Breast epithelium (tissue), 4 donors: Measurements from ENCODE around the gene GNG14. TPM values are rescaled to one million over a fixed set of nuclear protein-coding genes. Genes with fewer than 3 reads are reported as not detected.
"Not testable (repeated sequence)": the region's sequence is repeated elsewhere in the genome, so short reads cannot be mapped to it uniquely, and the experiment has no call there.

ENCODE experiments used
- DNase-seq, 2 donors: peaks; one replicate each; pipeline ENCODE4 v3.0.0-alpha.2; 2019; ENCODE audit warnings: low spot score in 2 of 2
- H3K27ac ChIP-seq, 2 donors: fragments of 200-600 bp; sonication (generic) in 1 of 2; one replicate each; pipeline ENCODE4 v1.5.1; 2016 to 2019; ENCODE audit warnings: mild to moderate bottlenecking in 1 of 2
- H3K27me3 ChIP-seq, 2 donors: fragments of 200-600 bp; sonication (generic) in 1 of 2; one replicate each; pipeline versions ENCODE4 v1.5.1 to v1.6.0; 2017 to 2019; ENCODE audit warnings: control low read depth in 1 of 2, mild to moderate bottlenecking in 1 of 2
- H3K36me3 ChIP-seq: fragments of 200-600 bp; one replicate; pipeline ENCODE4 v1.5.1; 2019
- H3K4me1 ChIP-seq, 2 donors: fragments of 200-600 bp; sonication (generic); one replicate each; pipeline ENCODE4 v1.5.1; 2016 to 2019; ENCODE audit warnings: control low read depth in 1 of 2
- H3K4me3 ChIP-seq, 3 donors: fragments of 200-600 bp; sonication (generic); 1 replicate in 2 of 3; 2 replicates in 1 of 3; pipeline ENCODE4 v1.5.1; 2016 to 2019; ENCODE audit warnings: mild to moderate bottlenecking in 3 of 3, moderate library complexity in 2 of 3
- H3K9me3 ChIP-seq, 2 donors: fragments of 200-600 bp; sonication (generic) in 1 of 2; one replicate each; pipeline ENCODE4 v1.5.1; 2016 to 2019; ENCODE audit warnings: control low read depth in 1 of 2
- POLR2A ChIP-seq: fragments of 450-650 bp; IDR thresholded peaks from one replicate; pipeline ENCODE4 v1.6.1; 2016; ENCODE audit warnings: antibody characterized with exemption, mild to moderate bottlenecking, moderate library complexity
- POLR2AphosphoS5 ChIP-seq, 3 donors: sonication (generic); formaldehyde crosslinking; IDR thresholded peaks; one replicate each; pipeline ENCODE4 v1.6.1; 2017; ENCODE audit warnings: antibody characterized with exemption in 3 of 3
- intact Hi-C: fragments of 100-400 bp; cut with DNase I; formaldehyde crosslinking; loops from one replicate; pipeline ENCODE4 v1.15.1; 2023; ENCODE audit warnings: low total_unique reads
- total RNA-seq, 3 donors: library from RNA; depleted of rRNA; stranded (reverse); fragments of >200 nt; gene quantifications; one replicate each; pipeline ENCODE4 v1.1.0, GENCODE V29; 2016
- TF ChIP-seq, protein P1 (sequence below), 3 donors: fragments of 450-650 bp; IDR thresholded peaks; one replicate each; pipeline ENCODE4 v1.5.1; 2016 to 2017; ENCODE audit warnings: antibody characterized with exemption in 3 of 3, mild to moderate bottlenecking in 3 of 3, moderate library complexity in 3 of 3

GNG14 gene
- total RNA-seq, 3 donors from 2014 or later = not detected

DNA sequence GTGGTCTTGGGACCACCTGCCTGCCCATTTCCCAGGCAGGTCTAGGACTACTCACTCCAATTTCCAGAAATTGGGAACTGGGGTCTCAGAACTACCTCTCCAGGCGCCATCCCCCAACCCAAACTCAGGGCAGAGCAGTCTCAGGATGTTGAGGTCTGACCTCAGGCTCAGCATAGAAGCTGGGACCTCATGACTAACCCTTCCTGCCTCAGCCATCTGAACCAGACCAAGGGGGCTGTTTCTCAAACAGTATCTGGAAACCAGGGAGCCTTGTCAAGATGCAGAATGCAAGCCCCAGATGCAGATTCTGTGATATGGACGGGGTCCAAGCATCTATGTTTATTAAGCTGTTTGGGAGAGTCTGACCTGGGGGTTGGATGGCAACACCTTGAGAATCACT, 7.3 kb downstream of the GNG14 start:
- intact Hi-C loops = no loop called here
- Histone ChIP-seq H3K4me3 (peak overlapping the region in 1 of 3 donors; percentile 94), H3K9me3 (no peaks in the 10 kb centered on the region), H3K27ac (no peak overlapping the region), H3K4me1 (peaks cover 4 to 5% of the 10 kb centered on the region in 2 donors), H3K36me3 (no peaks in the 10 kb centered on the region), H3K27me3 (no peaks in the 10 kb centered on the region)
- no peak for DNase-seq
- TF ChIP-seq, protein P1, sequence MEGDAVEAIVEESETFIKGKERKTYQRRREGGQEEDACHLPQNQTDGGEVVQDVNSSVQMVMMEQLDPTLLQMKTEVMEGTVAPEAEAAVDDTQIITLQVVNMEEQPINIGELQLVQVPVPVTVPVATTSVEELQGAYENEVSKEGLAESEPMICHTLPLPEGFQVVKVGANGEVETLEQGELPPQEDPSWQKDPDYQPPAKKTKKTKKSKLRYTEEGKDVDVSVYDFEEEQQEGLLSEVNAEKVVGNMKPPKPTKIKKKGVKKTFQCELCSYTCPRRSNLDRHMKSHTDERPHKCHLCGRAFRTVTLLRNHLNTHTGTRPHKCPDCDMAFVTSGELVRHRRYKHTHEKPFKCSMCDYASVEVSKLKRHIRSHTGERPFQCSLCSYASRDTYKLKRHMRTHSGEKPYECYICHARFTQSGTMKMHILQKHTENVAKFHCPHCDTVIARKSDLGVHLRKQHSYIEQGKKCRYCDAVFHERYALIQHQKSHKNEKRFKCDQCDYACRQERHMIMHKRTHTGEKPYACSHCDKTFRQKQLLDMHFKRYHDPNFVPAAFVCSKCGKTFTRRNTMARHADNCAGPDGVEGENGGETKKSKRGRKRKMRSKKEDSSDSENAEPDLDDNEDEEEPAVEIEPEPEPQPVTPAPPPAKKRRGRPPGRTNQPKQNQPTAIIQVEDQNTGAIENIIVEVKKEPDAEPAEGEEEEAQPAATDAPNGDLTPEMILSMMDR (IDR thresholded peaks at IDR 0.05) = no peak
- no peak for TF ChIP-seq POLR2AphosphoS5 (IDR thresholded peaks at IDR 0.05)
- TF ChIP-seq POLR2A = no peak

DNA sequence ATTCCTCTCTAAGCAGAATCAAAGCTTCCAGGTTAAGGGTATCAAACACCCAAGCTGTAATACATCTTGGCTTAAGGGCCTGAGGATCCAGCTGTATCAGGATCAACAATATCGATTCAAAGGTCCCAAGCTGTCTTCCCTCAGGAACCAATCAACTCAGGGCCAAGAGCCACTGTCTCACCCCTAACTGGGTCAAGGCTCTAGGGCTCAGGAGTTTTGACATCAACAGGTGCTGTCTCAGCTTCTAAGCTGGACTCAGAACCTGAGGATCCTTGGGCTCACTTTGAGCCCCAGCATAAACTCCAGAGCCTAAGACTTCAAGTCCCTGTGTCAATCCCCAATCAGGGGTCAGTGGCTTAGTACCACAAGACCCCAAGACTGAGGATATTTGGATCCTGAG, 7.7 kb downstream of the GNG14 start:
- Histone ChIP-seq H3K4me1 (peaks cover 4 to 5% of the 10 kb centered on the region in 2 donors), H3K27ac (no peak overlapping the region), H3K4me3 (peak overlapping the region; percentile 82 to 94 (median 88)), H3K36me3 (no peaks in the 10 kb centered on the region), H3K9me3 (no peaks in the 10 kb centered on the region), H3K27me3 (no peaks in the 10 kb centered on the region)
- DNase-seq = no peak
- no peak for TF ChIP-seq POLR2AphosphoS5 (IDR thresholded peaks at IDR 0.05)
- intact Hi-C loops = no loop called here

DNA sequence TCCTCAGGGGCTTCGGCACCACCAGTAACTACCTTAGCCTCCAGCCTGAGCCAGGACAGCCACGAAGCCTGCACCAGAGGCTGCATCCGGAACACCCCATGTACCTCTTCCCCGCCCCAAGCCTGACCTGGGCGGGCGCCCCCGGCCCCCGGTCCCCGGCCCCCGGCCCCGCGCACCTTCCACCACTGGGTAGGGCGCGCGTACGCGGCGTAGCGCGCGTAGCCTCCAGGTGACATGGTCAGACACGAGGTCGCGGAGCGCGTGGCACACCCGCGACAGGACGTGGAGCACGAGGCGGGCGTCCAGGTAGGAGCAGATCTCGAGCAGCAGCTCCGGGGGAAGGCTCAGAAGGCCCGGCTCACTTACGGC, 8.2 kb downstream of the GNG14 start:
- no peak for DNase-seq
- TF ChIP-seq POLR2A = no peak
- no peak for TF ChIP-seq POLR2AphosphoS5 (IDR thresholded peaks at IDR 0.05)
- TF ChIP-seq, protein P1 (IDR thresholded peaks at IDR 0.05) = no peak
- Histone ChIP-seq H3K4me1 (peaks cover 4 to 5% of the 10 kb centered on the region in 2 donors), H3K9me3 (no peaks in the 10 kb centered on the region), H3K27ac (peak overlapping the region; percentile 83 to 88), H3K4me3 (peak overlapping the region; percentile 82 to 94 (median 88)), H3K27me3 (no peaks in the 10 kb centered on the region), H3K36me3 (peaks cover 4% of the 10 kb centered on the region)
- intact Hi-C loops = no loop called here

DNA sequence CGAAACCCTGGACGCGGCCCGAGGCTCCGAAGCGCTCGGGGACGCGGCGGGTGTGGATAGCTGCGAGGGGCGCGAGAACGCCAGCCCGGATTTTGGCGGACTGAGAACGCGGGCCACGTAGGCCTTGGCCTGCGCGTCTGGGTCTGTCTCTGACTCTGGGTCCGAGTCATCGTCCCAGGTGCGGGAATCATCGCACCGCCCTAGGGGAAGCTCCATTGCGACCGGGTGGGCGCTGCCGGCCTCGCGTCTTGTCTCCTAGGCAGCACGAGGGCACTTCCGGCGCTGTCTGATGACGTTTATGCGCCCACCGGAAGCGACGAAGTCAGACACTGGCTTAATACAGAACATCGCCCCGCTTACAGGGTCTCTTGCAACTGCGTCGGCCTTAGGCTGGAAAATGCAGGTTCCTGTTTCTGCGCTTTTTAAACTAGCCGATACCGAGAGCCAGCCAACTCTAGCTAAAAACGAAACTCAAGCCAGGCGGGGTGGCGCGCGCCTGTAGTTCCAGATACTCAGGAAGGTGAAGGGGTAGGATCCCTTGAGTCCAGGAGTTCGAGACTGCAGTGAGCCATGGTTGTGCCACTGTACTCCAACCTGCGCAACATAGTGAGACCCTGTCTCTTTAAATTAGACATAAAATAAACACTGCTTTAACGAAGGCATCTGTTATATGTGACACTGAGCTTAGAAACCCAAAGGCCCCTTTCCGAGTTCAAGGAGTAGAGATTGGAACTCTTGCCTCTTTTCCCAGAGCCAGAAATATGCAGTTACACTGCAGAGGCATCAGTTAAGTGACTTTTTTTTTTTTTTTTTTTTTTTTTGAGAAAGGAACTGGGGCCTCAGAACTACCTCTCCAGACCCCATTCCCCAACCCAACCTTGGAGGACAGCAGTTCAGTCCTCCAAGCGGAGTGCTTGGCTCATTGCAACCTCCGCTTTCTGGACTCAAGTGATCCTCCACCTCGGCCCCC, 8.9 kb downstream of the GNG14 start, which contains the start of gene FBXW9:
FBXW9 (minus strand) TSS at position 266 of the 970 bp plus-strand sequence; CDS start at position 216, 50 bp downstream.
- TF ChIP-seq, protein P1 (IDR thresholded peaks at IDR 0.05) = no peak
- peak; percentile 96 to 97 (median 96) for TF ChIP-seq POLR2AphosphoS5 (IDR thresholded peaks at IDR 0.05)
- no peak for TF ChIP-seq POLR2A
- Histone ChIP-seq H3K27me3 (no peaks in the 10 kb centered on the region), H3K4me1 (peaks cover 4 to 5% of the 10 kb centered on the region in 2 donors), H3K27ac (peak within 1 kb of the TSS; percentile 83 to 88), H3K4me3 (peak within 1 kb of the TSS; percentile 82 to 94 (median 88)), H3K36me3 (peaks cover 11% of the 10 kb centered on the region), H3K9me3 (no peaks in the 10 kb centered on the region)
- DNase-seq = peak; percentile 96 to 98
- intact Hi-C loops = no loop called here

DNA sequence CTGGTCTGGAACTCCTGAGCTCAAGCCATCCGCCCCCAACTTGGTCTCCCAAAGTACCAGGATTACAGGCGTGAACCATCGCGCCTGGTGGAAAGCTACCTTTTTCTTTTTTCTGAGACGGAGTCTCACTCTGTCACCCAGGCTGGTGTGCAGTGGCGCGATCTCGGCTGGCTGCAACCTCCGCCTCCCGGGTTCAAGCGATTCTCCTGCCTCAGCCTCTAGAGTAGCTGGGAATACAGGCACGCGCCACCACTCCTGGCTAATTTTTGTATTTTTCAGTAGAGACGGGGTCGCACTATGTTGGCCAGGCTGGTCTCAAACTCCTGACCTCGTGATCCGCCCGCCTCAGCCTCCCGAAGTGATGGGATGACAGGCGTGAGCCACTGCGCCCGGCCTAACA, 9.6 kb downstream of the GNG14 start:
- intact Hi-C loops, H3K27me3 ChIP-seq, DNase-seq, H3K9me3 ChIP-seq, H3K4me3 ChIP-seq, H3K4me1 ChIP-seq, H3K27ac ChIP-seq: not testable (repeated sequence)
- H3K36me3 ChIP-seq = peaks cover 11% of the 10 kb centered on the region

DNA sequence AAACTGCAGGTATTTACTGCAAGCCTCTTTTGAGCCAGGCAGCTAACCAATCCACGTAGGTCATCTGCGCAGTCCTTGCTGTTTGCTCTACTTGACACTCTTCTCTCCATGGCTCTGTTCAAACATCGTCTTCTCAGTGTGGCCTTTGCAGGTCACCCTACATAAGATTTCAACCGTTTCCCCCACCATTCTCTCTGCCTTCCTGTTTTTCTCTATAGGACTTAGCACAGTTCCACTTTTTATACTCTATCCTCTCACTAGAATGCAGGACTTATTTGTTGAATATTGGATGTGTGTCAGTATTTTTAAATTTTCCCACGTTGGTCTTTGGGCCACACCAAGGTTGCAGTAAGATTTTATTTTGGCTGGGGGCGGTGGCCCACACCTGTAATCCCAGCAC, 10.3 kb downstream of the GNG14 start:
- Histone ChIP-seq H3K9me3 (no peaks in the 10 kb centered on the region), H3K36me3 (peaks cover 18% of the 10 kb centered on the region), H3K4me1 (peaks cover 4 to 5% of the 10 kb centered on the region in 2 donors), H3K4me3 (no peak overlapping the region), H3K27ac (no peak overlapping the region), H3K27me3 (no peaks in the 10 kb centered on the region)
- no peak for DNase-seq
- intact Hi-C loops = no loop called here
- TF ChIP-seq, protein P1 (IDR thresholded peaks at IDR 0.05) = no peak
- TF ChIP-seq POLR2A (no peak), POLR2AphosphoS5 (IDR thresholded peaks at IDR 0.05) (no peak)
